HG03521 (cell line): Measurements from ENCODE around the gene CLNK.
"Not testable (repeated sequence)": the region's sequence is repeated elsewhere in the genome, so short reads cannot be mapped to it uniquely, and the experiment has no call there.

Experiments
- ATAC-seq: cut with Tn5 transposase; IDR thresholded peaks from one replicate; pipeline ENCODE4 v1.9.1; 2021; ENCODE audit warnings: mild to moderate bottlenecking, moderate library complexity; ENCODE audit not compliant: unreplicated experiment

The CLNK gene

GRCh38 chr4:10579648-10580047 lies 104.9 kb downstream of the CLNK start:
- no peak for ATAC-seq

GRCh38 chr4:10577508-10578426 lies 106.8 kb downstream of the CLNK start:
- no peak for ATAC-seq

GRCh38 chr4:10577018-10577417 lies 107.5 kb downstream of the CLNK start:
- ATAC-seq: peak; percentile 82

- ATAC-seq: no peak
These were observed 108.3 kb downstream of the CLNK start for GRCh38 chr4:10576236-10576635.

- no peak for ATAC-seq
These were observed 109.2 kb downstream of the CLNK start for GRCh38 chr4:10575414-10575813.

GRCh38 chr4:10574553-10574952 lies 110.0 kb downstream of the CLNK start:
- ATAC-seq: not testable (repeated sequence)

- no peak for ATAC-seq
These were observed 112.7 kb downstream of the CLNK start for GRCh38 chr4:10571909-10572308.

- no peak for ATAC-seq
These were observed 115.1 kb downstream of the CLNK start for GRCh38 chr4:10569491-10569890.

GRCh38 chr4:10567766-10568165 lies 116.8 kb downstream of the CLNK start:
- ATAC-seq: no peak

- no peak for ATAC-seq
These were observed 119.3 kb downstream of the CLNK start for GRCh38 chr4:10565166-10565780.

- peak; percentile 59 for ATAC-seq
These were observed 129.9 kb downstream of the CLNK start for GRCh38 chr4:10554694-10555093.

- no peak for ATAC-seq
These were observed 130.4 kb downstream of the CLNK start for GRCh38 chr4:10554121-10554520.

GRCh38 chr4:10552591-10553280 lies 131.8 kb downstream of the CLNK start:
- ATAC-seq: no peak

GRCh38 chr4:10535912-10536311 lies 148.7 kb downstream of the CLNK start:
- ATAC-seq: no peak

- no peak for ATAC-seq
These were observed 149.7 kb downstream of the CLNK start for GRCh38 chr4:10534820-10535219.

GRCh38 chr4:10532155-10532554 lies 152.4 kb downstream of the CLNK start:
- ATAC-seq: no peak

GRCh38 chr4:10530137-10530786 lies 154.3 kb downstream of the CLNK start:
- no peak for ATAC-seq

- ATAC-seq: no peak
These were observed 155.1 kb downstream of the CLNK start for GRCh38 chr4:10529291-10530136.

GRCh38 chr4:10527438-10527837 lies 157.1 kb downstream of the CLNK start:
- no peak for ATAC-seq
